ENCODE measurements around the gene PTK6. TPM values are rescaled to one million over a fixed set of nuclear protein-coding genes. Genes with fewer than 3 reads are reported as not detected.

The PTK6 gene
- under 1 TPM in 5 of 7 donors, not detected in 2; 0.08 to 0.46 (median 0.15) TPM for total RNA-seq
- under 1 TPM; 0.07 to 0.08 TPM for polyA plus RNA-seq
- long read RNA-seq, donor 1, partial matches to known transcripts, result 0 of 1 reads
- long read RNA-seq, donor 1, other reads (novel, unspliced or antisense), result 1 of 1 reads
- long read RNA-seq, donor 2, result 0 reads
- long read RNA-seq, donor 3, partial matches to known transcripts, result 1 of 1 reads
- long read RNA-seq, donor 3, other reads (novel, unspliced or antisense), result 0 of 1 reads

GRCh38 chr20:63536997-63537524 lies at the start of gene PTK6:
PTK6 (minus strand) TSS chr20:63537376; CDS start chr20:63537314, 62 bp downstream.
- no peaks in the 10 kb centered on the region for H3K36me3 ChIP-seq
- 73 to 82% (median 79%) methylated on average over 22 to 29 of the region's 29 CpGs for WGBS, 3 donors
- TF ChIP-seq CTCF (IDR thresholded peaks at IDR 0.05), result no peak
- TF ChIP-seq EP300 (IDR thresholded peaks at IDR 0.05), result no peak
- DNase-seq, result peak in 1 of 5 donors; percentile 29
- intact Hi-C loops (cut with DNase I), result loop anchor here (5.0 to 10.0 kb wide), 5 partner anchors 108 to 440 kb away; partner anchors contain the start of genes ABHD16B (in 2 of the 4) and SAMD10 (in 1 of the 4)
- H3K4me1 ChIP-seq (ENCODE audit: insufficient read depth), result peaks cover 2% of the 10 kb centered on the region
- H3K9me3 ChIP-seq, result no peaks in the 10 kb centered on the region
- H3K4me3 ChIP-seq, result peak within 1 kb of the TSS; percentile 0
- H3K27ac ChIP-seq, result no peak within 1 kb of the TSS
- no peaks in the 10 kb centered on the region for H3K27me3 ChIP-seq

- no peak overlapping the region for H3K4me3 ChIP-seq
- no peak overlapping the region for H3K27ac ChIP-seq
- 89 to 95% (median 91%) methylated on average over 17 of the region's 17 CpGs for WGBS, 3 donors
- TF ChIP-seq EP300 (IDR thresholded peaks at IDR 0.05) (no peak), CTCF (IDR thresholded peaks at IDR 0.05) (no peak), POLR2A (IDR thresholded peaks at IDR 0.05) (no peak)
- peaks cover 6% of the 10 kb centered on the region for H3K4me1 ChIP-seq (ENCODE audit: insufficient read depth)
- no peak for DNase-seq
- H3K36me3 ChIP-seq, result no peaks in the 10 kb centered on the region
- H3K9me3 ChIP-seq, result no peaks in the 10 kb centered on the region
- no peaks in the 10 kb centered on the region for H3K27me3 ChIP-seq
- intact Hi-C loops (cut with DNase I), result no loop called here
Observed at GRCh38 chr20:63586797-63587196, 49.6 kb upstream of the PTK6 start.

- no peak overlapping the region for H3K27ac ChIP-seq
- H3K27me3 ChIP-seq, result no peaks in the 10 kb centered on the region
- 70 to 75% (median 75%) methylated on average over 22 of the region's 22 CpGs for WGBS, 3 donors
- intact Hi-C loops (cut with DNase I), result no loop called here
- no peaks in the 10 kb centered on the region for H3K36me3 ChIP-seq
- H3K4me1 ChIP-seq (ENCODE audit: insufficient read depth), result peaks cover 6% of the 10 kb centered on the region
- DNase-seq, result no peak
- H3K9me3 ChIP-seq, result no peaks in the 10 kb centered on the region
- no peak for TF ChIP-seq EP300 (IDR thresholded peaks at IDR 0.05)
- no peak for TF ChIP-seq CTCF (IDR thresholded peaks at IDR 0.05)
- TF ChIP-seq POLR2A (IDR thresholded peaks at IDR 0.05), result no peak
- H3K4me3 ChIP-seq, result no peak overlapping the region
Observed at GRCh38 chr20:63585616-63586565, 48.7 kb upstream of the PTK6 start.

- H3K4me3 ChIP-seq, result no peak overlapping the region
- no peak for TF ChIP-seq EP300 (IDR thresholded peaks at IDR 0.05)
- TF ChIP-seq POLR2A (IDR thresholded peaks at IDR 0.05), result no peak
- no peak for TF ChIP-seq CTCF (IDR thresholded peaks at IDR 0.05)
- no peaks in the 10 kb centered on the region for H3K9me3 ChIP-seq
- H3K27me3 ChIP-seq, result no peaks in the 10 kb centered on the region
- no peaks in the 10 kb centered on the region for H3K36me3 ChIP-seq
- intact Hi-C loops (cut with DNase I), result no loop called here
- no peak for DNase-seq
- peak overlapping the region in 1 of 2 donors; percentile 28 for H3K27ac ChIP-seq
- H3K4me1 ChIP-seq (ENCODE audit: insufficient read depth), result peaks cover 6% of the 10 kb centered on the region
- WGBS, 3 donors, result 53 to 76% (median 71%) methylated on average over 23 of the region's 23 CpGs
Observed at GRCh38 chr20:63582382-63583063, 45.3 kb upstream of the PTK6 start.
